Thymus (tissue), 11 donors: ENCODE measurements around the gene COPE. TPM values are rescaled to one million over a fixed set of nuclear protein-coding genes. Genes with fewer than 3 reads are reported as not detected.
A peak's percentile ranks its signal among the peaks of the same experiment; 100 is the strongest.

Experiments used
- DNase-seq, 9 donors: peaks; one replicate each; pipeline ENCODE4 v3.0.0-alpha.2; 2013; ENCODE audit warnings: low spot score in 9 of 9, low read depth in 6 of 9, missing footprints in 1 of 9
- H3K27ac ChIP-seq, 2 donors: one replicate each; pipeline ENCODE4 v1.5.1; 2013; ENCODE audit warnings: control low read depth in 1 of 2, low read depth in 1 of 2, low read length in 1 of 2, mild to moderate bottlenecking in 1 of 2, moderate library complexity in 1 of 2
- H3K27me3 ChIP-seq, 2 donors: one replicate each; pipeline ENCODE4 v1.5.1; 2013; ENCODE audit warnings: low read length in 1 of 2; ENCODE audit not compliant: control insufficient read depth in 2 of 2, insufficient read depth in 1 of 2
- H3K36me3 ChIP-seq, 2 donors: one replicate each; pipeline ENCODE4 v1.5.1; 2013; ENCODE audit warnings: low read length in 1 of 2, mild to moderate bottlenecking in 1 of 2, moderate library complexity in 1 of 2; ENCODE audit not compliant: control insufficient read depth in 2 of 2, insufficient read depth in 2 of 2
- H3K4me1 ChIP-seq, 2 donors: one replicate each; pipeline ENCODE4 v1.5.1; 2013; ENCODE audit warnings: low read length in 2 of 2; ENCODE audit not compliant: control insufficient read depth in 2 of 2, insufficient read depth in 2 of 2
- H3K4me3 ChIP-seq, 2 donors: one replicate each; pipeline ENCODE4 v1.5.1; 2013; ENCODE audit warnings: low read length in 2 of 2, control low read depth in 1 of 2, mild to moderate bottlenecking in 1 of 2
- H3K9me3 ChIP-seq, 2 donors: one replicate each; pipeline ENCODE4 v1.5.1; 2013; ENCODE audit warnings: low read length in 1 of 2, mild to moderate bottlenecking in 1 of 2; ENCODE audit not compliant: control insufficient read depth in 2 of 2, insufficient read depth in 1 of 2
- WGBS: extraction: QIAGEN DNeasy Blood & Tissue Kit; methylation state at CpG from one replicate; pipeline ENCODE4 v1.1.7; 2013; 5-methylcytosine and 5-hydroxymethylcytosine counted together
- polyA plus RNA-seq: library from polyadenylated mRNA; stranded (reverse); fragments of 200-250 nt; gene quantifications from one replicate; pipeline ENCODE4 v1.2.3, GENCODE V29; 2013
- total RNA-seq: library from RNA; stranded (reverse); fragments of 120-200 nt; gene quantifications from one replicate; pipeline ENCODE4 v1.2.4, GENCODE V29; 2013
- donor health status: healthy.

The COPE gene
- total and polyA plus RNA-seq, 2 donors = 180 to 197 TPM

DNA sequence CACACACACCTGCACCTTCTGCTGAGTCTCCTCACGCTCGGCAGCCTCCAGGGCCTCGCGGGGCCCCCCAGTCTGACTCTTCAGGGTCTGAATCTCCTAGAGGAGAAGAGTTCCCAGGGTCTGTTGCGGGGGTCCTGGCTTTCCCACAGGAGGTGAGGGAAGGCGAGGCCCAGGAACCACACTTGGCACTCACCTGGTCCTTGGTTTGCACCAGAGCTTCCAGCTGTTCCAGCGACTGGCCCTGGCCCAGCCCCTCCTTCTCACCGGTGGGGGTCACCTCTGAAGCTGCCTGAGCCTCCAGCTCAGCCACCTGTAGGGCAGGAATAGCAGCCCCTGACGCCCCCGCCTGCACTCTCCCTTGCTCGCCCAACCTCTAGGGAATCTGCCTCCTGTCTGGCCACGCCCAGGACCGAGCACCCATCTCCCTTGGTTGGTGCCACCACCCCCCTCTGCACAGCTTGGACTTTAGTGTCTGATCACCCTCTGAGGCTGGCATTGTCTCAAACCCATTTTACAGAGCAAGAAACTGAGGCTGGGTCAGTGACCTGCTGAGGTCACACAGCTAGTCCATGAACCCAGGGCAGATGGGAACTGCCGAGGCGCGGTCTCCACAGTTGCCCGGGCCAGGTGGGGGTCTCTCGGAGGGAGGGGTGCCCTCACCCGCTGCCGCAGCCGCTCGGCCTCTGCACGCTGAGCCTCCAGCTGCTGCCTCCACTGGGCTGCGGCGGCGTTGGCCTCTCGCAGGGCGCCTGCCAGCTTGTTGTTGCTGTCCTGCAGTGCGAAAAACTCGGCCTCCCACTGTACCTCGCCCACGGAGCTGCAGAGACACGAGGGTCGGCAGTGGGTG is 12.4 kb upstream of the COPE start:
- Histone ChIP-seq H3K27ac (no peak overlapping the region), H3K9me3 (peaks cover 1 to 4% of the 10 kb centered on the region in 2 donors), H3K27me3 (peaks cover 0 to 27% of the 10 kb centered on the region in 2 donors), H3K36me3 (peaks cover 16 to 24% of the 10 kb centered on the region in 2 donors), H3K4me1 (peaks cover 4 to 5% of the 10 kb centered on the region in 2 donors), H3K4me3 (peak overlapping the region in 1 of 2 donors; percentile 19)
- 83% methylated on average over 34 of the region's 34 CpGs for WGBS
- no peak for DNase-seq

DNA sequence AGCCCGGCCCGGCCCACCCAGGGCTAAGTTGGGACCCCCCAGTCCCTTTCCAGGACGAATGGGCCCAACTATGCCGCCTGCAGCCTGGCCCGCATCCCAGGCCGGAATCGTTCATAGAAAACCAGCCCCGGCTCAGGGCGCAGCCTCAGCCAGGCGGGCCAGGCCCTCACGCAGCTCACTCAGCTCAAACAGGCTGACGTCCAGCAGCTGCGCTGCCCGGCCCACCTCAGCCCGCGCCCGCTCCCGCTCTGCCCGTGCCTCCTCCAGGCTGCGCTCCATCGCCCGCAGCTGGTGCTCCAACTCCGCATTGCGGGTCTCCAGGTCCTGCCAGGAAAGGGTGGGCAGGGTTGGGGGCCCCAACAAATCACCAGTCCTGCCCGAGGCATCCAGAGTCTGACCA is 10.1 kb upstream of the COPE start:
- Histone ChIP-seq H3K9me3 (peaks cover 1 to 4% of the 10 kb centered on the region in 2 donors), H3K27me3 (peaks cover 0 to 22% of the 10 kb centered on the region in 2 donors), H3K36me3 (peaks cover 32 to 47% of the 10 kb centered on the region in 2 donors), H3K4me3 (no peak overlapping the region), H3K27ac (no peak overlapping the region), H3K4me1 (peaks cover 4 to 5% of the 10 kb centered on the region in 2 donors)
- no peak for DNase-seq
- WGBS = 97% methylated on average over 25 of the region's 25 CpGs

GRCh38 chr19:18928018-18928805 is 9.0 kb upstream of the COPE start:
- WGBS = 95% methylated on average over 26 of the region's 26 CpGs
- H3K27me3 ChIP-seq = peaks cover 0 to 11% of the 10 kb centered on the region in 2 donors
- DNase-seq = no peak
- no peak overlapping the region for H3K27ac ChIP-seq
- peaks cover 42 to 58% of the 10 kb centered on the region in 2 donors for H3K36me3 ChIP-seq
- peaks cover 4 to 5% of the 10 kb centered on the region in 2 donors for H3K4me1 ChIP-seq
- no peak overlapping the region for H3K4me3 ChIP-seq
- peaks cover 0 to 1% of the 10 kb centered on the region in 2 donors for H3K9me3 ChIP-seq

DNA sequence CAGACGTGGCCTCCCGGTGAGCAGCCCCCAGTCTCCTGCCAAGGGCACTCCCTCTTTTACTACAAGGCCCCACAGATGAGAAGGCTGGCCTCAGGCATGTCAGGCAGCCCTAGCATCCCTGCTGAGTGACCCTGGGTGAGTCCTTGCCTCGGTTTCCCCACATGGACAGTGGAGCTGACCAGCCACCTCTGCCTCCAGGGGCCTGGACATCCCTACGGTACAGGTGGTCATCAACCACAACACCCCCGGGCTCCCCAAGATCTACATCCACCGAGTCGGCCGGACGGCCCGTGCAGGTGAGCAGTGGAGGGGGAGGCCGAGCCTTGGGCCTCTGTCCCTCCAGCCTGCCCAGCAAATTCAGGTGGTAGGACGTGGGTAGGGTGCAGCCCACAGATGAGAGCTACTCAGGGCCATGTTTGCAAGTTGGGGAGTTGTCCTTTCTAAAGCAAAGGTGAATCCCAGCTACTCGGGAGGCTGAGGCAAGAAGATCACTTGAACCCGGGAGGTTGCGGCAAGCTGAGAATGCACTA is 5.6 kb upstream of the COPE start:
- H3K4me3 ChIP-seq = no peak overlapping the region
- WGBS = 98% methylated on average over 15 of the region's 15 CpGs
- H3K4me1 ChIP-seq = peaks cover 6 to 10% of the 10 kb centered on the region in 2 donors
- DNase-seq = no peak
- H3K9me3 ChIP-seq = no peaks in the 10 kb centered on the region
- H3K36me3 ChIP-seq = peaks cover 63 to 75% of the 10 kb centered on the region in 2 donors
- H3K27ac ChIP-seq = no peak overlapping the region
- H3K27me3 ChIP-seq = no peaks in the 10 kb centered on the region

DNA sequence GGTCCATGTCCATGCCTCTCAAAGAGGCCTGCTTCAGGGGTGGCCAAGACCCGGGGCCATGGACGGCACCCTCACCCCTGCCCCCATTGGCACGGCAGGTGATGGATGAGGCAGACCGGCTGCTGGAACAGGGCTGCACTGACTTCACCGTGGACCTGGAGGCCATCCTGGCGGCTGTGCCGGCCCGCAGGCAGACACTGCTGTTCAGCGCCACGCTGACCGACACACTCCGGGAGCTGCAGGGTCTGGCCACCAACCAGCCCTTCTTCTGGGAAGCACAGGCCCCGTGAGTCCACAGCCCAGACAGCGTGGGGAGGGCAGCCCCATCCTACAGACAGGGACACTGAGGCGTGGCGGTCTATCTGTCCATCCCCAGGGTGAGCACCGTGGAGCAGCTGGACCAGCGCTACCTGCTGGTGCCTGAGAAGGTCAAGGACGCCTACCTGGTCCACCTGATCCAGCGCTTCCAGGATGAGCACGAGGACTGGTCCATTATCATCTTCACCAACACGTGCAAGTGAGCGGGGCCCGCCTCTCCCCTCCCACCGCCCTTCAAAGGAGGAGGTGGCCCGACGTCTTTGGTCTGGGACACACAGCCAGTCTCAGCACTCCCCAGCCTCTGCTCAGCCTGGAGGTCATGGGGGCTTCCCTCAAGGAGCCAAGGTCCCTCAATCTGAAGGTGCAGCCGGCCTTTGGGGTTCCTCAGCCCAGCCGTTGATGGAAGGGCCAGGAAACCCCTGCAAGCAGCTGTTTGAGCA is 3.2 kb upstream of the COPE start:
- Histone ChIP-seq H3K36me3 (peaks cover 50 to 59% of the 10 kb centered on the region in 2 donors), H3K27me3 (no peaks in the 10 kb centered on the region), H3K27ac (no peak overlapping the region), H3K4me1 (peaks cover 15 to 22% of the 10 kb centered on the region in 2 donors), H3K4me3 (no peak overlapping the region), H3K9me3 (no peaks in the 10 kb centered on the region)
- no peak for DNase-seq
- 94% methylated on average over 29 of the region's 29 CpGs for WGBS

DNA sequence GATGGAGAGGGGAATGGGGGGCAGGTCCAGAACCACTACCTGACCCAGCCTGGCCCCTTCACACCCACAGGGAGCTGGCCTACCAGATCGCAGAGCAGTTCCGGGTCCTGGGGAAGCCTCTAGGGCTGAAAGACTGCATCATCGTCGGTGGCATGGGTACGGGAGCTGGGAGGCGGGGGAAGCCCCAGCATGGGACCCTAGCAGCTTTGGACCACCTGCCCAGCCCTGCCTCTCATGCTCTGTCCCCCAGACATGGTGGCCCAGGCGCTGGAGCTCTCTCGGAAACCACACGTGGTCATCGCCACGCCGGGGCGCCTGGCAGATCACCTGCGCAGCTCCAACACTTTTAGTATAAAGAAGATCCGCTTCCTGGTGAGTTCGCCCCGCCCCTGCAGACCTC is 2.4 kb upstream of the COPE start:
- Histone ChIP-seq H3K9me3 (no peaks in the 10 kb centered on the region), H3K27ac (no peak overlapping the region), H3K4me3 (no peak overlapping the region), H3K27me3 (no peaks in the 10 kb centered on the region), H3K36me3 (peaks cover 48 to 52% of the 10 kb centered on the region in 2 donors), H3K4me1 (peaks cover 15 to 24% of the 10 kb centered on the region in 2 donors)
- 99% methylated on average over 17 of the region's 17 CpGs for WGBS
- DNase-seq = no peak

DNA sequence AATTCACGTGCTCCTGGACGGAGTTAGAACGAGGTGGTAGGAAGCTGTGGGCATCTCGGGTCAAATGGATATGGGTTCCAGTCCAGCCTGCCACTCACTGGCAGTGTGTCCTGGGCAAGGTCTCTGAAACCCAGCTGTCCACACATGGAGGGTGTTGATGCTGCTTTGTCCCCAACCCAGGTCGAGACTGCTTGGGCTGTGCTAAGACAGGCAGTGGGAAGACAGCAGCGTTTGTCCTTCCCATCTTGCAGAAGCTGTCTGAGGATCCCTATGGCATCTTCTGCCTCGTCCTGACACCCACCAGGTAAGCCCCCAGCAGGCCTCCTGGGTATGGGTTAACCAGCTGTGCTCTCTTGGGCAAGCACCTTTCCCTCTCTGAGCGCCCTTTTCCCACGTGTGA is 1.2 kb upstream of the COPE start:
- 80% methylated on average over 9 of the region's 9 CpGs for WGBS
- no peaks in the 10 kb centered on the region for H3K27me3 ChIP-seq
- H3K27ac ChIP-seq = no peak overlapping the region
- peaks cover 44% of the 10 kb centered on the region in 2 donors for H3K36me3 ChIP-seq
- no peaks in the 10 kb centered on the region for H3K9me3 ChIP-seq
- H3K4me1 ChIP-seq = peaks cover 15 to 26% of the 10 kb centered on the region in 2 donors
- H3K4me3 ChIP-seq = peak overlapping the region; percentile 74 to 93
- DNase-seq = no peak

DNA sequence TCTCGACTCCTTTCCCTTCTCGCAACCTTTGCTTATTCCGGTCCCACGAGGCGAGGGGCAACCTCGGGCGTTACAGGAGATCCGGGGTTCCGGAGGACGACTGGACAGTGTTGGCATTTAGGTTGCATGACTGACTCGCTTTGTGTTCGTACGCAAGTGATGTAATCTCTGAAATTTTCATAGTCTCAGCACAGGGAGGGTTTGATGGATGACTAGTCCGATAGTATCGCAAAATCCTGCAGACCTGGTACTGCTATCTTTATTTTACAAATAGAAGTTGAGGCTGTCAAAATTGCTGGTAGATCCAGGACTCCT is 670 bp upstream of the COPE start:
- H3K4me1 ChIP-seq = peaks cover 15 to 26% of the 10 kb centered on the region in 2 donors
- H3K27me3 ChIP-seq = no peaks in the 10 kb centered on the region
- peak overlapping the region; percentile 74 to 93 for H3K4me3 ChIP-seq
- DNase-seq = no peak
- peak overlapping the region; percentile 15 to 79 for H3K27ac ChIP-seq
- under 1% methylated on average over 15 of the region's 15 CpGs for WGBS
- H3K36me3 ChIP-seq = peaks cover 44 to 47% of the 10 kb centered on the region in 2 donors
- H3K9me3 ChIP-seq = no peaks in the 10 kb centered on the region
